HL-60 (cell line): ENCODE results near the gene ZNF764.

Source experiments
- GABPA ChIP-seq: IDR thresholded peaks from 2 replicates; pipeline ENCODE4 v1.6.1; 2012; ENCODE audit warnings: low read depth
- POLR2AphosphoS5 ChIP-seq: IDR thresholded peaks from 2 replicates; pipeline ENCODE4 v1.6.1; 2012; ENCODE audit warnings: low read depth
- TF ChIP-seq, protein P1 (sequence below): IDR thresholded peaks from one replicate; pipeline ENCODE4 v1.5.1; 2011; ENCODE audit warnings: low read length, control low read depth, inconsistent platforms; ENCODE audit not compliant: insufficient read depth
- TF ChIP-seq, protein P2 (sequence below): IDR thresholded peaks from 2 replicates; pipeline ENCODE4 v1.6.1; 2012; ENCODE audit warnings: low read depth; ENCODE audit not compliant: insufficient replicate concordance

DNA sequence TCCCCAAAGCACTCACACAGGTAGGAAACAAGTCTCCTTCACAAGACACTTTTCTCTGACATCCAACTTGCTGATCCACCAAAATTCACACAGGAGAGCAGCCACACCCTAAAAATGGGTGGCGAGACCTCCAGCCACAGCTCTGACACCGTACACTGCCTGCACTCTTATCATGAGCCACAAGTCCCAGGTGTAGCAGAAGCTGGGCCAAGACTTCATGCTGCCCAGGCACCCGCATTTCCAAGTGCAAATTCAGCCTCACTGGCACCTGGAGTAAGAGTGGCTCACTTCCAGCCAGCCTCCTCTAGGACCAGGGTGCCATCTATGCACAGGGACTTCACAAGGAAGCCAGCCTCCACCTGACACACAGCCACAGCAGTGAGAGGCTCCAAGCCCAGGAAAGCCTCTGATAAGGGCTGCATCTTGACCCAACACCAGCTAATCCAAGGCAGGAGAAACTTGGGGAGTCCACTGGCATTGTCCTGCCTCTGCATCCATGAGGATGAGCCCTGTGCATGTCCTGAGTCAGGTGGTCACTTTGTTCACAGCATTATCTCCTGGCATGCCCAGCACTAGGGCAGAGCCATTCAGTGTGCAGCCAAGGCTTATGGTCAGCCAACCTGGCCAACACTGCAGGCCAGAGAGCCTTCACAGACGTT, 29.2 kb downstream of the ZNF764 start:
- TF ChIP-seq, protein P1, sequence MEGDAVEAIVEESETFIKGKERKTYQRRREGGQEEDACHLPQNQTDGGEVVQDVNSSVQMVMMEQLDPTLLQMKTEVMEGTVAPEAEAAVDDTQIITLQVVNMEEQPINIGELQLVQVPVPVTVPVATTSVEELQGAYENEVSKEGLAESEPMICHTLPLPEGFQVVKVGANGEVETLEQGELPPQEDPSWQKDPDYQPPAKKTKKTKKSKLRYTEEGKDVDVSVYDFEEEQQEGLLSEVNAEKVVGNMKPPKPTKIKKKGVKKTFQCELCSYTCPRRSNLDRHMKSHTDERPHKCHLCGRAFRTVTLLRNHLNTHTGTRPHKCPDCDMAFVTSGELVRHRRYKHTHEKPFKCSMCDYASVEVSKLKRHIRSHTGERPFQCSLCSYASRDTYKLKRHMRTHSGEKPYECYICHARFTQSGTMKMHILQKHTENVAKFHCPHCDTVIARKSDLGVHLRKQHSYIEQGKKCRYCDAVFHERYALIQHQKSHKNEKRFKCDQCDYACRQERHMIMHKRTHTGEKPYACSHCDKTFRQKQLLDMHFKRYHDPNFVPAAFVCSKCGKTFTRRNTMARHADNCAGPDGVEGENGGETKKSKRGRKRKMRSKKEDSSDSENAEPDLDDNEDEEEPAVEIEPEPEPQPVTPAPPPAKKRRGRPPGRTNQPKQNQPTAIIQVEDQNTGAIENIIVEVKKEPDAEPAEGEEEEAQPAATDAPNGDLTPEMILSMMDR, result no peak
- TF ChIP-seq GABPA, result no peak
- TF ChIP-seq, protein P2, sequence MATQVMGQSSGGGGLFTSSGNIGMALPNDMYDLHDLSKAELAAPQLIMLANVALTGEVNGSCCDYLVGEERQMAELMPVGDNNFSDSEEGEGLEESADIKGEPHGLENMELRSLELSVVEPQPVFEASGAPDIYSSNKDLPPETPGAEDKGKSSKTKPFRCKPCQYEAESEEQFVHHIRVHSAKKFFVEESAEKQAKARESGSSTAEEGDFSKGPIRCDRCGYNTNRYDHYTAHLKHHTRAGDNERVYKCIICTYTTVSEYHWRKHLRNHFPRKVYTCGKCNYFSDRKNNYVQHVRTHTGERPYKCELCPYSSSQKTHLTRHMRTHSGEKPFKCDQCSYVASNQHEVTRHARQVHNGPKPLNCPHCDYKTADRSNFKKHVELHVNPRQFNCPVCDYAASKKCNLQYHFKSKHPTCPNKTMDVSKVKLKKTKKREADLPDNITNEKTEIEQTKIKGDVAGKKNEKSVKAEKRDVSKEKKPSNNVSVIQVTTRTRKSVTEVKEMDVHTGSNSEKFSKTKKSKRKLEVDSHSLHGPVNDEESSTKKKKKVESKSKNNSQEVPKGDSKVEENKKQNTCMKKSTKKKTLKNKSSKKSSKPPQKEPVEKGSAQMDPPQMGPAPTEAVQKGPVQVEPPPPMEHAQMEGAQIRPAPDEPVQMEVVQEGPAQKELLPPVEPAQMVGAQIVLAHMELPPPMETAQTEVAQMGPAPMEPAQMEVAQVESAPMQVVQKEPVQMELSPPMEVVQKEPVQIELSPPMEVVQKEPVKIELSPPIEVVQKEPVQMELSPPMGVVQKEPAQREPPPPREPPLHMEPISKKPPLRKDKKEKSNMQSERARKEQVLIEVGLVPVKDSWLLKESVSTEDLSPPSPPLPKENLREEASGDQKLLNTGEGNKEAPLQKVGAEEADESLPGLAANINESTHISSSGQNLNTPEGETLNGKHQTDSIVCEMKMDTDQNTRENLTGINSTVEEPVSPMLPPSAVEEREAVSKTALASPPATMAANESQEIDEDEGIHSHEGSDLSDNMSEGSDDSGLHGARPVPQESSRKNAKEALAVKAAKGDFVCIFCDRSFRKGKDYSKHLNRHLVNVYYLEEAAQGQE, result no peak
- peak; percentile 50; the same call in 1 of the 2 replicates for TF ChIP-seq POLR2AphosphoS5
